HG03460 (cell line): ENCODE measurements around the gene MIPEP.

Experiments
- ATAC-seq: cut with Tn5 transposase; IDR thresholded peaks from one replicate; pipeline ENCODE4 v1.9.1; 2021; ENCODE audit not compliant: unreplicated experiment

MIPEP gene

DNA sequence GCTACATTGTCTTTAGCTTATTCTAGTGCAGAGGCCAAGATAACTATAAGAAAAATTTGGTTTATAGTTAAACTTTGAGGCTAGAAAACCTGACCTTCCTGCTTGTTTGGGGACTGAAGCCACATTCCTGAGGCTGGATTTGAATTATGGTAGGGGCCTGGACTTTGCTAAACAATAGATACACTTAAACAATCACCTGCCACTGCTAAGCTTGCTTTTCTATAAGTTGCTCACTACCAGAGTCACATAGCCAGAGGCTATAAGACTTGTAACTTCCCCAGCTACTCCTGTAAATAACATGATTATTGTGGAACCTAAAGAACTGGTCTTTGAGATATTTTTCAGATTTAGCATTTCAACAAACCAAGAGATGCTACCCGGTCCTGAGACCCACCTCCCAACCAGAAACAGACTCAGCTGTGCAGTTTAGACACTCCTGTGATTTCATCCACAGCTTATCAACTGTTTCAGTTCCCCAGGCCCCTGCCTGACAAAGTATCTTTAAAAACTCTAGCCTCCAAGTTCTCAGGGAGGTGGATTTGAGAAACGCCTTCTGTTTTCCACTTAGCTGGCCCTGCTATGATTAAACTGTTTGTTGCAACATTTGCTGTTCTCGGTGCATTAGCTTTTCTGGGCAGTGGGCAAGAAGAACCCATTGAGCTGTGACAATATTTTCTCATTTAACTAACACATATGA, 77.7 kb downstream of the MIPEP start:
- no peak for ATAC-seq

DNA sequence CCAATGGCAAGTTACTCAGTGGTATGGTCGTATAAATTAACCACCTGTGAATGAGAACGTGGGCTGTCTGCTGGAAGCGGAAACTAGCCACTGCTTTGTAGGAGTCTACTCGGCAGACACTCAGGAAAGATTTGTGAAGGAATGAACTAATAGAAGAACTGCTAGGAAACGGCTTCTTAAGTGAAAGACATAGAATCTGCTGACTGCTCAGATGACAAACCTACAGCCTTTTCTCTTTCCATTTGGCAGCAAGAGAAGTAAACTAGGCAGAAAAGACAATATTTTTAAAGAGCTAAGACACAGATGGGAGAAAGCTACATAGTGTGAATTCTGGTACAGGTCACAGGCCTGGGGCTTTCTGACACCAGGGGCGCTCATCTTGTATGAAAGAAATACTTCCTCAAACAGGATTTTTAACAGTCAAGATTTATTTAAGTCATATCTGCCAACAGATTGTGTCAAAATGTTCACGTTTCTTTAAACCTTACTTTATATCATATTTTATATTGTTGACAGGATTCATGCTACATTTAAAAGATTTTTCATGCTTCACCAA, 78.4 kb downstream of the MIPEP start:
- peak; percentile 40 for ATAC-seq

DNA sequence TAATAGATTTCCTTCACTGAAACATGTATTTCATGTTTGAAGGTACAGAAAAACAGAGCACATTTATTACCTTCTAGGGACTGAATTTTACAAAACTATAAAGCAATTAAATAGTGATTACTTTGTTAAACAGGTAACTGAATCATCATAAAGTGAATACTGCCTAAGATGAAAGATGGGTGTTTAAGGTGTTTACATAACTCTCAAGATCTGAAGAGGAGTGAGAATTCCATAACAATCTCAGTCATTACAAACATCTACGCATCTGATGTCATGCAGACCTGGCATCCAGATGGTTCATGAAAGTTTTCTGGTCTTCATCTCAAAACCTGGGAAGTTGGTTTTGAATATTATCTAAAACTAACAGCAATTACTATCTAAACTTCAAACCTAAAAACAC, 80.4 kb downstream of the MIPEP start:
- no peak for ATAC-seq

DNA sequence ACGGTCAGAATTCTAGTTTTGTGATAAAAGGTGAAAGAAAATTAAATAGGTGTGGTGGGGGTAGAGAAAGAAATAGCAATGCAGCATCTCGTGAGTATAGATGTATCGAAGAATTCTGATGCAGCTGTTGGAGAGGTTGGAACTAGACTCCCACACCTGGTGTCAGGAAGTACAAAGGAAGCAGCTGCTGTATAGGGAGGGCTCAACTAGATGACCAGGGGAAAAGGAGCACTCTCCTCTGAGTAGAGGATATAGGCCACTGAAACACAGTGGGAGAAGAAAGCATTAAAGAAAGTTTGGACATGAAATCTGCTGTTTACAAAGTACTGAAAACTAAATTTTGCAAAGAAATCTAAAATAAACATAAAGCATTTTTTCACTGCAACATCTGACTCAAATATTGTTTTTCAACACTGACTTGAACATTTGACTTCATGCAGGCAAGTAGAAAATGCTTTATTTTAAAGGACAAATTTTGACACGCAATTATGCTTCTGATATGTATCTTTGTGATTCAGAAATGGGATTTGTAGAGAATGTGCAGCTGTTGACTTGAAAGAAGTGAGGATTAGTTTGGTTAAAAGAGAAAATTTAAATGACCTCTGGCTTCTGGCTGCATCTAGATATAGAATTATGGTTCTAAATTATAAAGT, 82.2 kb downstream of the MIPEP start:
- peak; percentile 13 for ATAC-seq

GRCh38 chr13:23805821-23806220, 83.4 kb downstream of the MIPEP start:
- no peak for ATAC-seq

DNA sequence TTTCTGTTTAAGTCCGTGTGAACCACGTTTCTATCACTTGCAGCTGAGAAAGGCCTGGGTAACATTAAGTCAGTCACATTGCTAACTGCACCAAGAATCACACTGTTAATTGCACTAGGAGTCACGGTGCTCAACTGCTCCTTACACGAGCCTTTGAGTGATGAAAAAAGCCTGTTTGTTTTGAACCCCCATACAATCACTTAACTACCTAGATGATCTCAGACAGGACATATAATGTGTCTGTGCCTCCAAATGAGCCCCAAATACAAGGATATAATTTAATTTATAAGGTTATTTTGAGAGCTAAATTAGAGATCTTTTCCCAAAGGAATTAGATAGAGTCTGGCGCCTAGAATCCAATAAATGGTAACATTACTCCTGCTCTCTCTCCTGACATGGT, 84.1 kb downstream of the MIPEP start:
- ATAC-seq = no peak

- ATAC-seq = no peak
Observed at GRCh38 chr13:23804166-23804565, 85.0 kb downstream of the MIPEP start.

- no peak for ATAC-seq
Observed at GRCh38 chr13:23801141-23801540, 88.1 kb downstream of the MIPEP start.

GRCh38 chr13:23799945-23800344, 89.3 kb downstream of the MIPEP start:
- ATAC-seq = peak; percentile 90

- ATAC-seq = no peak
Observed at GRCh38 chr13:23797276-23797903, 91.8 kb downstream of the MIPEP start.

GRCh38 chr13:23796551-23796950, 92.6 kb downstream of the MIPEP start:
- no peak for ATAC-seq

GRCh38 chr13:23794267-23795161, 94.7 kb downstream of the MIPEP start:
- peak; percentile 63 for ATAC-seq

- no peak for ATAC-seq
Observed at GRCh38 chr13:23793711-23794110, 95.5 kb downstream of the MIPEP start.

DNA sequence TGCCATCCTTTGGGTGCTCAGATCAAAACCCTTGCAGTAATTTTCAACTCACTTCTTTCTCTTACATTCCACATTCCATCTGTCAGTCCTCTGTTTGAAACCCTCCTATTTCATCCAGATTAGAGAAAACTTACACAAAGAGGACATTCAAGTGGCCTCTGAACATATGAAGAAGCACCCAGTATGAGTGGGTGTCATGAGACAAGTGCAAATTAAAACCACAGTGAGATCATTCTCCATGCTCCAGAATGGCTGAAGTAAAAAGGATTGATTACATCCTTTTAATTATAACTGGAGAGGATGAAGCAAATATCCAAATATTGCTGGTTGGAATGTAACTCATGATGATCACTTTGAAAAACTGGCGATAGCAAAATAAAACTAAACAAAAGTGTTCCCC, 96.5 kb downstream of the MIPEP start:
- no peak for ATAC-seq

- no peak for ATAC-seq
Observed at GRCh38 chr13:23790577-23791170, 98.5 kb downstream of the MIPEP start.

GRCh38 chr13:23789576-23790346, 99.4 kb downstream of the MIPEP start:
- no peak for ATAC-seq

GRCh38 chr13:23788459-23788858, 100.7 kb downstream of the MIPEP start:
- no peak for ATAC-seq

- no peak for ATAC-seq
Observed at GRCh38 chr13:23787464-23787863, 101.7 kb downstream of the MIPEP start.

GRCh38 chr13:23786607-23787006, 102.6 kb downstream of the MIPEP start:
- no peak for ATAC-seq

- no peak for ATAC-seq
Observed at GRCh38 chr13:23778879-23779278, 110.3 kb downstream of the MIPEP start.
